Amniotic epithelial cell (primary cell): Measurements from ENCODE around the gene PRKAG2.

Experiments
- DNase-seq: peaks from one replicate; pipeline ENCODE4 v3.0.0-alpha.2; 2010; ENCODE audit warnings: low read depth

PRKAG2 gene

DNA sequence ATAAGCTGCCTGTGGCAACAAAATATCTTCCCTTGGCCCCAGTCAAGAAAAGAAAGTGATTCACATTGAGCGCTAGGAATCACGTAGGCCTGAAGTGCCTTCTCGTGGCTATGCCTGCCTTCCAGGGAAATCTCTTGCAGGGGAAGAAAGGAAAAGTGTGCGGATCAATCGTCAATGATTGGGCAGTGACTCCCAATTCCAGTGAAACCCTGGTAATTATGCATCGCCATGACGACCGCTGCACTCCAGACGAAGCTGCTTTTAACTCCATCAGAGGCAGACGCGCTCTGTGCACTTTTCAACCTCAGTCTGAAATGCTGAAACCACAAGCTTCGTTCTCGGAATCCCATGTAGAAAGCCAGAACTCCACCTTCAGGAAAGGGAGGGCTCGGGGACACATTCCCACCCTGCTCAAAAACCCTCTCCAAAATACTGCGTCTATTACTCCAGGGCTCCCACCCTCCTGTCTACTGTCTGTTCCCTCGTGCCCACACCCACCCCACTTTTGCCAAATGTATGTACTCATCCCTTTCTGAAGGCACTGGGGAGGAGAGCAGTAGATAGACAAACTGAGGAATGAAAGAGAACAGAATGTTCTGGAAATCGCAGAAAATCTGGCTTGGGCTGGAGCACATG is 24.2 kb upstream of the PRKAG2 start:
- no peak for DNase-seq

DNA sequence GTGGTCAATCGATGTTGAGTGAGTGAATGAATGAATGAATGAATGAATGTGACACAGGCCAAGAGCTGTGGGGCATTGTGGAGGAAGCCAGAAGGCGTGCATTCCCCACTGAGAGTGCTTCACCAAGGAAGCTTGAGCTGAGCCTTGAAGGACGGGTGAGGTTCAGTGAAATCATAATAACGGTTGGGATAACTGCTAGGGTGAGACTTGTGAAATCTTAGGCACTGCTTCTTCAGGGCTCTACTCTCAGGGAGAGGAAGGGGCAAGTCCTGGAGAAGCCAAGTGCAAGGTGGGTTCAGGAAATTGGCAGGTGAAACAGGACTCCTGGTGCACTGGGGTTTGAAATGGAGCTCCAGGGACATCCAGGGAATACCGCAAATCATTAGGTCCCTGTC is 23.7 kb upstream of the PRKAG2 start:
- no peak for DNase-seq

DNA sequence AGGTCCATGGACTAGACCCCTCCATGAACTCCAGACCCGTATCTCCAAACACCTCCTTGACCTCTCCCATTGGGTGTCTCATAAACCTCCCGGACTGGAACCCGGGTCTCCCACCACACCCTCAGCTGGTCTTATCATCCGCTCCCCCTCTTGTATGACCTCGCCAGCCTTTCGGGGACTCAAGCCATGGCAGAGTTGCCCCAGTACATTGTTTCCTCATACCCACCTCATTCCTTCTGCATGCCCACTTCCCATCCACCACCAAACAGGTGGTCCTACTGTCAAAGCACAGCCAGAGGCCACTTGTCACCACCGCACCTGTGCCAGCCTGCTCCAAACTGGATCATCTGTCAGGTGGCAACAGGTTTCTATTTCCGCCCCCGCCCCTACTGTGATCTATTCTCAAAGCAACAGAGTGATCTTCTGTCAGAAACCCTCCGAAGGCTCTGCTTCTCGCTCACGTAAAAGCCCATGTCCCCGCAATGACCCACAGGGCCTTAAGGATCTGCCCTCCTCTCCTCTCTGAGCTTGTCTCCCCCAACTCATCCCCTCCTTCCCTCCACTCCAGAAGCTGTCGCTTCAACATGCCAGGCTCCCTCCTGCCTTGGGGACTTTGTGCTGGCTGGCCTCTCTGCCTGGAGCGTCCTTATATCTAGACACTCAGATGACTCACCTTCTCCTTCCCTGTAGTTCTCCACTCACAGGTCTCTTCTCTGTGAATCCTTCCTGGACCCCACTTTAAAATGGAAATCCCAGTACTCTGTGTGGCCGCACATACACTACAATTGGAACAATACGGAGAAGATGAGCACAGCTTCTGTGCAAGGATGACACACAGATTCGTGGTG is 22.8 kb upstream of the PRKAG2 start:
- no peak for DNase-seq

DNA sequence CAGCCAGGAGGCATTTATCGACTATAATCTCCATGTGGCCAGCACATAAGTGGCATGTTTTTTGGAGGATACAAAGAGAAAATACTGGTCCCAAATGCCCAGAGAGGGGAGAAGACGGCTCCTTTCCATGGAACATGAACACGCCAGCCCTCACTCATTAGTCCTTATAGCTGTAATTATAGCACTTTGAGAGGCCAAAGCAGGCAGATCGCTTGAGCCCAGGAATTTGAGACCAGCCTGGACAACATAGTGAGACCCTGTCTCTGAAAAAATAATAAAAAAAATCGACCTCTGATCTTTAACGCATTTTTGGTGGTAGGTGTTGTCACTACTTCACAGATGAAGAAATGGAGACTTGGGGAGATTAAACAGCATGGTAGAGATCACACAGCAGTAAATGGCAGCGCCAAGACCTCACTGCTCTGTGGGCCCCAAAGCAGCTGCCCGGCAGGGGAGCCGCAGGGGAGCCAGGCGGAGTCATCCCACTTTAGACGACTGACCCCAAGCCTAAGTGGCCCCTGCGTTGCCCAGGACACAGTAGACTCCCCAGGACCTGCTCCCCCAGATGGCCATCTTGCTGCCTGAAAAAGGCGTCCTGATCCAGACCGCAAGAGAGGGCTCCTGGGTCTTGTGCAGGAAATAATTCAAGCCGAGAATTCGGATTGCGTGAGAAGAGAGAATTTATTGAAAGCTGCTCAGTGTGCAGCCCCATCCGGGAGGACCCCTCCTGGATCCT is 21.2 kb upstream of the PRKAG2 start:
- no peak for DNase-seq

DNA sequence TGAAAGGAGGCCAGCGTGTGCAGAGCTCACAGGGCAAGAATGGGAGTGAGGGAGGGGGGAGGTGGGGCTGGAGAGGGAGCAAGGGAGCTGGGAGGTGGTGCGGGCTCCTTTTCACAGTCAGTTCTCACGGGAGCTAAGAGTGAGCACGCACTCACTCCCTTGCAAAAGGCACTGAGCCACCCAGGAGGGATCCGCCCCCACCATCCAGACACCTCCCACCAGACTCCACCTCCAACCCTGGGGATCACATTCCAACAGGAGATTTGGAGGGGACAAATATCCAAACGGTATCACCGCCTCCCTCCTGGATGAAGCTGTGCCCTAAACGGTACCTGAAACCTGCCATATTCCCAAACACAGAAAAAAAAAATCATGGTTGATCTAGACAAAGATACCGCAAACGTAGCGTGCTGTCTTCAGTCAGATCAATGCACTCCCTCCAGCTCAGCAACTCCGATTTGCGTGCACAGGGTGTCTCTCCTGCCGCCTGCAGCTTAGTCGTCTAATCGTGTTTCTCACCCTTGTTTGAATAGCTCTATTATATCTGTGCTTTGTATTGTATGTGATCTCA is 20.3 kb upstream of the PRKAG2 start:
- DNase-seq, result no peak

DNA sequence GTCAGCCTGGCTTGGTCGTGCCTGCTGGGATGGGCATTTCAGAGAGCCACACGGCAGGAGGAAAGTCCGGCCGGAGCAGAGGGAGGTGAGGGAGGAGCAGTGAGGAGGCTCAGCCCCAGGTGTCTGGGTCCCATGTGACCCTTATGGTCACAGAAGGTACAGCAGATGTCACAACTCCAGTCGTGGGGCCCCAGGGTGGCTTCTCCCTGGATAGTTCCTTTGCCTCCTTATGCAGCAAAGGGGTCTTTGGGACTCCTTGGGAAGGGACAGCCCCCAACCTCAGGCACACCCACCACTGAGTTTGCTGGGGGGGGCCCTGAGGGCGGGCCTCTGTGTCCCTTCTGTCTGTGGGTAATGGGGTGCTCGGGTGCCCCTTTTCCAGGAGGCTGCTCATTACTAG is 19.6 kb upstream of the PRKAG2 start:
- DNase-seq, result no peak

DNA sequence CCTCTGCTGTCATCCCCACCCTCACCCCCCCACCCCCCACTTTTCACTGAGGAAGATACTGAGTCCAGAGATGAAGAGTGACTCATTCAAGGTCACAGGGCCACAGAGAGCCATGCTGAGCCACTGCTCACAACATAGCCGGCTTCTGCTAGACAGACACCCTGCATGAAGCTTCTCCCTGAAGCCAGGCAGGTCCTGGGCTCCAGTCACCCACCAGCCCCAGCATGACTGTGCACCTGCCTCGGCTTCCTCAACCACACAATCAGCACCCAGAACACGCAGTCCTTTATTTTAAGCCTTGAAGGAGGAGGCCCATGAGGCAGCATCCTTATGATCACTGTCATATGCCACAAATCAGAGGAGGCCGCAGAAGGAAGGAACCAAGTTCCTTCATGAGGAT is 19.2 kb upstream of the PRKAG2 start:
- DNase-seq, result no peak

DNA sequence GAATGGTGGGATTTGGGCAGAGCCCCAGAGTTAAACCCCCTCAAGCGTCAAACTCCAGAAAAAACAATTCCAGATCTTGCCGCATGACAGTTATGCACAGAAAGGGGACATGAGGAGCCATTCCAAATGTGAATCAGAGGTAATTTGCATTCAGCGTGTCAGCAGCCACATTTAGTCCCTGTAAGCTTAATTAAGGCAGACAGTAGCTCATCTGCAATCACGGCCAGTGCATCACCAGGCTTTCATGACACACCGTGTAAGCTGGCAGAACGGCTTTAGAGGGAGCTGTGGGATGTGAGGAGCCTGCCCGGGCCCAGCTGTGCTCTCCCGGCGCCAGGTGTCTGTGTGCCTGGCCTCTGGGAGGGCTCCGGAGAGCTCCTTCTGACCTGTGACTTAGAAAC is 18.7 kb upstream of the PRKAG2 start:
- DNase-seq, result no peak

DNA sequence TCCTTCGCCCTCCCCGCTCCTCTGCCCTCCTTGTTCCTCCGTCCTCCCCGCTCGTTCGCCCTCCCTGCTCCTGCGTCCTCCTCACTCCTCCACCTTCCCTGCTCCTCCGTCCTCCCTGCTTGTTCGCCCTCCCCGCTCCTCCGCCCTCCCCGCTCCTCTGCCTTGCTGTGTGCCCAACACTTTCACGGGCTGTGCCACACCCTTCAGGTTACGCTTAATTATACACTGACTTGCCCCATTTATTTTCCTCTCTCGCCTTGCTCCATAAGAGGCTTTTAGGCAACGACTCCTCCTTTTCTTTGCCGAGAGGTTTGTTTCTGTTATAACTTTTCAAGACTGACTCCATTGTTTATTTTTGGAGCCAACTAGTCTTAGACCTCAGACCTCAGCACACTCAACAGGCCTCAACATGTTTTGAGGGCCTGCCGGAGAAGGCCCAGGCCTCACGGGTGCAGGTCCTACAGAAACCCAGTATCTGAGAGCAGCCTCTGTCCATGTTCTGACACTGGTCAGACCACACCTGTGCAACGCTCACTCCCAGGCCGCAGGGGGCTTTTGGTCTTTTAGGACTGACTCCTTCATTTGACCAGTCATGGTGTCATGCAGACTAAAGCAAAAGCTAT is 18.2 kb upstream of the PRKAG2 start:
- no peak for DNase-seq

DNA sequence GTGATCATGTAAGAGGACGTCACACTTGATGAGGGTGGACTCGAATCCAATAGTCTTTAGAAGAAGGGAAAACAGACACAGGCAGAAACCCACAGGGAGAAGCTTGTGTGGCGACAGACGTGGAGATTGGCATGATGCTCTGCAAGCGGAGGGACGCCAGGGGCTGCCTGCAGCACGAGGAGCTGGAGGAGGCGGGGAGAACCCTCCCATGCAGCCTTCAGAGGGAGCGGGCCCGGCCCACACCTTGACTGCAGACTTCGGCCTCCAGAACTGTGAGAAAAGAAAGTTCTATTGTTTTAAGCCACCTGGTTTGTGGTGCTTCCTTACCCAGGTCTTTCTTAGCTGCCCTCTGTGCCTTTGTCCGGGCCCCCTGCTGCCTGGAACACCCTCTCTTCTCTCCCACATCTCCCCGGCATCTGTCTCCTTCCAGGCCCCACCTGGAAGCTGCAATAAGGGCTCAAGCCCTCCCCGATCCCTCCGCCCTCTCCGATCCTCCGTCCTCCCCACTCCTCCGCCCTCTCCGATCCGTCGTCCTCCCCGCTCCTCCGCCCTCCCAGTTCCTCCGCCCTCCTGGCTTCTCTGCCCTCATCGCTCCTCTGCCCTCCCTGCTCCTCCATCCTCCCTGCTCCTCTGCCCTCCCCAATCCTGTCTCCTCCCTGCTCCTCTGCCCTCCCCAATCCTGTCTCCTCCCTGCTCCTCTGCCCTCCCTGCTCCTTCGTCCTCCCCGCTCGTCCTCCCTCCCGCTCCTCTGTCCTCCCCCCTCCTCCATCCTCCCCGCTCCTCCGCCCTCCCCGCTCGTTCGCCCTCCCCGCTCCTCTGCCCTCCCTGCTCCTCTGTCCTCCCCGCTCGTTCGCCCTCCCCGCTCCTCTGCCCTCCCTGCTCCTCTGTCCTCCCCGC is 17.4 kb upstream of the PRKAG2 start:
- no peak for DNase-seq

DNA sequence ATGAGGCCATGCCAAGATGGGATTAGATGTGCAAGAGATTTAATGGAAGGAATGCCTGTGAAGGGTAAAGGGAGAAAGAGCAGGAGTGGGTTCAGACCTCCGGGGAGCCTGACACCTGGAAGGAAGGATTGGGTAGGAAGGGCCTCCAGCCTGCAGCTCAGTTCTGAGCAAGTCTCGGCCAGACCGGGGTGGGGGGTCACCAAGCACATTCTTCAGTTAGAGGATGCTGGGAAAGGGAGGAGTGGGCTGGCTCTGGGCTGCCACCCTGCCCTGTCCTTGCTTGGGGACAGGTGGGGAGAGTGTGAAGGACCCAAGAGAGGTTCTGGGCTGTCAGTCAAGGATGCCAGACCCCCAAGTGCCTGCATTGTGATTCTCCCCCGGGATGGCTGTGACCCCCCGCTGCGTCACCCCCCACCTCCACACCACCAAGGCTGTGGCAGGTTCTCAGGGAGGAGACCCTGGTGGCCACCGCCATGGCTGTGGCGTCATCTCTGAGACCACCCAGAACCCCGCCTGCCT is 16.5 kb upstream of the PRKAG2 start:
- no peak for DNase-seq

DNA sequence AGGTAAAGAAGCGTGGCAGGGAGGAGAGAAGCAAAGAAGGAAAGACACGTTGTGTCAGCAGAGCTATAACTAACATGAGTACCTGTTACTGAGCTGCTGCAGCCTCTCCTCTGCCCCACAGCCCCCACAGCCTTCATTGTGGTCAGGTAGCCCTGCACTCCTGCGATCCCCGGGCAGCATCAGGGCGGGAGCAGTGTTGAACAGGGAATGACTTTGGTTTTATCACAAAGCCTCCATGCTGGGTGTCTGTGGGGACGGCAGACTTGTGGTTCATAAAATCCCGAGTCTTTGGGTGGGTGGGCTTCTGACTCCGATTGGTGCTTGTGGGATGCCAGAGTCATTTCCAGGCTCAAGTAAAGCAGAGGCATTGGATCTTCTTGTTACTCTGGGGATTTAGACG is 14.8 kb upstream of the PRKAG2 start:
- DNase-seq, result no peak

DNA sequence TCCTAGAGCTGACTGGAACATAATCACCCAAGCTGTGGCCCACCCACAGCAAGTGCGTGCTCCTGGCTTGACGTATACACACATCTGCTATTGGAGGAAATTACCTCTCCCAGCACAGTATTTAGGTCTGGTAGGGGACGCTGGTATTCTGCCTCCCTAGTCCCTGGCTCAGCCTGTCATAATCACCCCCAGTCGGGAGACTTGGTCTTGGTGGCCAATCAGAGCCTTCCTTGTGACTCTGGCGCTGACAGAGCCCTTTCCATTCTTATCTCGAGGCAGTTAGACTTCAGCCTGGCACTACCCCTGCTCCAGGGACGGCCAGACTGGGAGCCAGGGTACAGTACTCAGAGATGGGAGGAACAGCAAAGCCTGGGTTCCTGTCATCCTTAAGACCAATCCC is 14.3 kb upstream of the PRKAG2 start:
- no peak for DNase-seq

DNA sequence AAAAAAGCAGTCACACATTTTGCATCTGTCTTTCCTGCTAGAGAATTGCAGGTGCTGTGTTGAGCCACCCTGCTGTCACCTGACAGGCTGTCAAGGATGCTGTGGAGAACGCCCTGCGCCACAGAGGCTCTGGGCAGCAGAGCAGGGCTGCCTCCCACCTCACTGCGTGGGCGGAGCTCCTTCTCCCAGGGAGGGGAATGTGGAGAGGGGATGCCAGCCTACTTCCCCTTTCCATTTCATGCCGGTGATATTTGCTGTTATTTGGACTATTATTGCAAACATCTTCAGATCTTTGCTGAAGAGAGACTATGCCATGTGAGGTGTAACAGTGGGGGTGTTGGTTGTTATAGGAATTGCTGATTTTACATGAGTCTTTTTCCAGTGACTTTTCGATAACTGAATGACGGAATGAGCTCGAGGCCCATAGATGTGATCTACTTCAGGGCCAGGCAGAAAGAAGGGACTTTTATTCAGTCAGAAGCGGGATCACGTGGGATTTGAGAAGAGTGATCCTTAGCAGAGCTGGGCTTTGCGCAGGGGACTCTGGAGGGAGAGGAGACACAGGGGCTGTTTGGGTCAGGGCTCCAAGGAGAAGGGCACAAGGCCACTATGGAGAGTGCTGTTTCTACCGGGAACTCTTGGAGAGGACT is 13.6 kb upstream of the PRKAG2 start:
- no peak for DNase-seq

DNA sequence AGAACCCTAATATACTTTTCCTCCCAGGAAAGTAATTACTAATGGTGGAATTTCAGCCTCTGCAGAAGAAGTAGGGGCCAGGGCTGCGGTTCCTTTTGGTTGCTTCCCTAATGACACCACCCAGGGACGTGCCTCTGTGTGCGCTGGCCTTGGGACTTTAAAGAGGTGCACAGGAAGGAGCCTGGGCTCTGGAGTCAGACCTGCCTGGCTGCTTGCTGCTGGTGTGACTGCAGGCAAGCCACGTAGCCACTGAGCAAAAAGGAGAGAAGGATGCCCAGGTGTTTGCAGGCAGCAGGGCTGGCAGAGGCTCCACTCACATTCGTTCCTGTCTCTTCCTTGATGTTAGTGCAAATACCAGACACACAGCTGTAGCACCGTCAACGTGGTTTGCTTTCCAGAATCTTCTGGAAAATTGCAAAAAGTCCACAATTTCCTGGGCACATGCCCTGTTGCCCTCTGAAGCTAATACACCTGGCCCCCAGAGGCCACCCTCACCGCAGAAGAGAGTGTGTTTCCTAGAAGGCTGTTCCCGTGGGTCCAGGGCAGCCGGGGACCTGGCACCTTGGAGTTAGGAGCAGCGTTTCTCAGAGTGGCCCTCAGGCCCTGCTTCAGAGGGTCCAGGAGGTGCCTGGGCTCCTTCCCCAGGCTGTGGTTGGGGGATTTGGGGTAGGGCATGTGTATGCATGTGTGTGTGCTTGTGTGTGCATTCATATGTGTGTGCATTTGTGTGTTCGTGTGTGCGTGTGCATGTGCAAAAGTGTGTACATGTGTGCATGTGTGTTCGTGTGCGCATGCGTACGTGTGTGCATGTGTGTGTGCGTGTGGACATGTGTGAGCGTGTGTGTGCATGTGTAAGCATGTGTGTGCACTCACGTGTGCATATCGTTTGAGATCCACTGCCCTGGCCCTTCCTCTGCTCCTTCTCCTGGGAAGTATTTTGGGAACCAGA is 12.8 kb upstream of the PRKAG2 start:
- DNase-seq, result no peak

DNA sequence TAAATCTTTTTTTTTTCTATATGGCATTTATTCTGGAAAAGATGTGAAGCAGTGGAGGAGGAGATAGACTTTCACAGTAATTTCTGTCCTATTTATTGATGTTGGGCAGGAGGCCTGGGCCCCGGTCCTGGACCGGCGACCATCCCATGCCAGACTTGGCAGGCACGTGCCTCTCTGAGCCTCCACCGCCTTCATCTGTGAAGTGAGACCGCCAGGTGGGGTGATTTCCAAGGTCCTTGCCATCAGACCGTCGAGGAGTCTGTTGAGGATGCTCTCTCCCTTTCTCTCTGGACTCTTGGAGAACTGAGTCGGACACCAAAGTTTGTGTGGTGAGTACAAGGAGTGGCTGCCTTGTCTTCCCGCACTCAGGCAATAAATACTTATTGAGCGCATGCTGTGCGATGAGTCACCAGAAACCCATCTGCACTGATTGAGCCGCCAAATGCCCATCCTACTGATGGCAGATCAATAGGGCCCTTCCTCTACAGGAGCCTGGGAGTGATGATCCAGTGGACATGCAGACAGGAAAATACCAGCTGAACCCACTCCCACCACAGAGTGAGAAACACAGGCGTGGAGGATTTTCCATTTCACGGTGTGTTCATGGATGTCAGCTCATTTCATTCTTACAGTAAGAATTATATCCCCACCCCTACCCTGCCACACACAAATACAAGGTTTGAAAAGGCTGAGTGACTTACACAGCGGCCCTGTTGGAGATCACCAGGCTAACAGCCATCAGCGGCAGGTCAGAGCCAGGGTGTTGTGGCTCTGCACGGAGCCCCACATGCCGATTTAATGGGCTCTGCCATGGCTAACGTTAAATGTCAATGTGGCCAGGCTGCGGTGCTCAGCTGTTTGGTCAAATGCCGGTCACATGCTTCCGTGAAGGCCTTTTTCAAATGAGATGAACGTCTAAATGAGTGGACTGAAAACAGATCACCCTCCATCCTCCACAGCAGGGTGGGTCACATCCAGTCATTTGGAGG is 11.5 kb upstream of the PRKAG2 start:
- DNase-seq, result no peak

DNA sequence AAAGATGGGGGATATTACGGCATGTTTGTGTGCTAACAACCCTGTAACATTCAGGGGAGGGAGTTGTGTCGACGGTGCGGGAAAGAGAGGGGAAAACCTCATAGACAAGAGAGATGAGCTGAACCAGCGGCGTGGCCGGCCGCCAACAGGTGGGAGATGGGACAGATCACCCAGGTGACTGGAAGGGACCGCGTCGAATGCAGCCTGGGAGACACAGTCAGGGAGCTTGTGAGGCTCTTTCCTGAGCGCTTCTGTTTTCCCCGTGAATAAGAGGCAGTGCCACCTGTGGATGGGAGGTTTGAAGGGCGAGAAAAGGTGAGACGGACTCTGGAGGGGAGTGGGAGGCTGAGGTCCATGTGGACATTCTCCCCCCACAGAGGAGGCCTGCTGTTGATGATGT is 9.9 kb upstream of the PRKAG2 start:
- no peak for DNase-seq

DNA sequence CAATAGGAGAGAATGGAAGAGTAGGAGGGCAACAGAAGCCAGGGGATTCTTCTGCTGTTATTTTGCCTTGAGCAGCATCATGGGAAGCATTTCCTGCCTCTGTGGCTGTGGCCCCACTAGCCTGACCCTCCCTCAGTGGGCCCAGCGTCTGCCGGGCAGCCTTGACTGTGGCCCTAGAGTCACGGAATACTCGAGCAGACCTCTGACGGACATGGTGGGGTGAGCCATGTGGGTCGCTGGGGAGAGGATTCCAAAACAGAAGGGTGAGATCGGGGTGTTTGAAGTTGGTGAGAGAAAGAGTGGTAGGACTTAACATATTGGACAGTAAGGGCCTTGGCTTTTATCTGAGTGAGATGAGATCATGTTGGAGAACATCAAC is 8.3 kb upstream of the PRKAG2 start:
- DNase-seq, result no peak
